Inferior parietal cortex (tissue), 1 donor: ENCODE data around the gene TAF1B.
"Not testable (repeated sequence)": the region's sequence is repeated elsewhere in the genome, so short reads cannot be mapped to it uniquely, and the experiment has no call there.

Experiments used
- DNase-seq: peaks from one replicate; pipeline ENCODE4 v3.0.0-alpha.2; 2016; ENCODE audit errors: extremely low spot score

Gene TAF1B

DNA sequence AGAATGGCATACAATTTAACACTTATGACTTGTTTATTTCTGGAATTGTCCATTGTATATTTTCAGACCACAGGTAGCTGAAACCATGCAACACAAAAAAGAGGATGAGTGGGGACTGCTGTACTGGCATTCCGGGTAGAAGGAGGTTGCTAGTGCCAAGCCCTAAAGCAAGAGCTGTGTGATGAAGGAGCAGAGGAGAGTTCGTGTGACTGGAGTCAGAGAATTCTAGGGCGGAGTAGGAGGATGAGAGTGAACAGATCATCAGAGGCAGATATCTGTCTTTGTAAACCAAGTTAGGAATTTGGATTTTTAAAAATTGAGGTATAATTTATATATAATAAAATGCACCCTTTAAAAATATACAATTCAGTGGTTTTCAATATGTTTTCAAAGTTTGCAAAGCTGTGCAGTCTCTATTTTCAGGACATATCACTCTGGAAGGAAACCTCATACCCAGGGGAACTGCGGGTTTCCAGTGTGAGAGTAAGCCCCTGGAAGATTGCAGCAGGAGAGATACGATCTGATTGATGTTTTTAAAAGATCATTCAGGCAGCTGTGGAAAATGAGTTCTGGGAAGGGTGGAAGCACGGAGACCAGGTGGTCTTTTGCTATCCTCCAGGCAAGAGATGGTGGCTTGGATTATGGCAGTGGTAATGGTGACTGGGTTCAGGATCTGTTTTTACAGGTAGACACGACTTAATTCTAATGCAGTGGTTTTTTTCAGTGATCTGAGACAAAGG, 36.4 kb downstream of the TAF1B start:
- no peak for DNase-seq

DNA sequence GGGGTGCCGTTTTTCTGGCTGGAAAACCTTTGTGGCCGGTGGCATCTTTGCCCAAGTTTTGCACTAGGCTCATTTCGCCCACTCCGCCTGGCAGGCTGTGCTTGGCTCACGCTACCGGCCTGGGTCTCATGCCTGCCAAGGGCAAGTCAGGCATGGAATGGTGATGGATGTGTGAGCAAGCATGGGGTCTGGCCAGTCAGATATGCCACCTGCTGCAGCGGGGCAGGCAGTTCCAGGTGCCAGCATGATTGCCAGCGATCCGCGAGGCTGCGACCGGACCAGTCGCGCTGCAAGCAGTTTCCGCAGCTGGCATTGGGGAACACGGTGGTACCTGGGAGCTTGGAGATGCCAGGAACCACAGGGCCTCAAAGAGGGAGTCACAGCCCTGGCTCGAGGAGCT, 40.6 kb downstream of the TAF1B start:
- DNase-seq: no peak

GRCh38 chr2:9884436-9884835, 41.2 kb downstream of the TAF1B start:
- DNase-seq: no peak

DNA sequence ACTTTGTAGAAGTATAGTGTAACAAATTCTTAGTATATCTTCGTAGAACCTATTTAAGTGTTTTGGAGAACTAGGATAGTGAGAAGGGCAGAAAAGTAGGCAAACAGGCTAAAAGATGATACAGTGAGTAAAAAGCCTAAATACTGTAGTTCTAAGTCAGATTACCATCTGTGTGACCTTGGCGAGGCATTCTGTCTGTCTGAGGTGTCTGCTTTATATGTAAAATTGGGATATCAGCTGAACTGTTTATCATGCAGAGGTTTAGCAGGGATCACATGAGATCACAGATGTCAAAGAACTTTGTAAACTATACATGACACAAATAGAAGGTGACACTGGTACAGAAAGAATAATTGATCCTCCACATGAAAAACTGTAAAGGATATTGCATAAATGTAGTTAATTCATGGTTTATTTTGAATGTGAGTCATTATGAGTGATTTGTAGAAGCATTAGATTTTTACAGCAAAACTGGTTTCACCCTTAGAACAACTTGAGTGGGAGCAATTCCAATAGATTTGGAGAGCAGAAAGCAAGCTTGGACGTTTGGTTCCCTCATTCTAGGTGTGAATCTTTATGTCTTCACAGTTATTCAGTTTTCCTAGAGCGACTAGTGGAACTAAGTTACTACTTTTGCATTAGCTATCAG, 41.9 kb downstream of the TAF1B start:
- no peak for DNase-seq

- DNase-seq: no peak
These were observed 44.2 kb downstream of the TAF1B start for GRCh38 chr2:9887513-9887912.

GRCh38 chr2:9889812-9890261, 46.6 kb downstream of the TAF1B start:
- DNase-seq: no peak

DNA sequence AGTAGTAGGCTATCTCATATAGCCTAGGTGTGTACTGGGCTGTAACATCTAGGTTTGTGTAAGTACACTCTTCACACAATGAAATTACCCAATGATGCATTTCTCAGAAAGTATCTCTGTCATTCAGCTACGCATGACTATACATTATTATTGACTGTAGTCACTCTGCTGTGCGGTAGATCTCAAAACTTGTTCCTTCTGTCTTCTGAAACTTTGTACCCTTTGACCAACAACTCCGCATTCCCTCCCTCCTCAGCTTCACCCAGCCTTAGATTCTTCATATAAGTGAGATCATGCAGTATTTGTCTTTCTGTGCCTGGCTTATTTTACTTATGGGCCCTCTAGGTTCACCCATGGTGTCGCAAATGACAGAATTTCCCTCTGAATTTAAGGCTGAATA, 49.0 kb downstream of the TAF1B start:
- no peak for DNase-seq

GRCh38 chr2:9895669-9896590, 52.7 kb downstream of the TAF1B start:
- no peak for DNase-seq

DNA sequence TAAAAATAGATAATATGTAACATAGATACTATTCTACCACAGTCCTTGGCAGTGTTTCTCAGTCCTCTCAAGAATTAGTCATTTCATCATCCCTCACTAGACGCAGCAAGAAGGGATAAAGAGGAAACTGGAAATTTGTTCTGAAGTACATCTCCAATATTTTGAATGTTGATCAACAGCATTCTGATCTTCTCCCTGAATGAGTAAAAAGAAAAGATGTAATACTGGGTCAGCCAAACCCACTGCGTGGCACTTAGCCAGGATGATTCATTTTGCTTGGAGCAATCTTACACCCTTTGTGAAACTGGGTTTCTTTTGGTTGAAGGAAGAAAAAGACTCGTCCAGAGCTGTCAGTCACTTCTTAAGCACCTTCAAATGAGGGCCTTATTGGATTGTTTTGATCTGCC, 54.1 kb downstream of the TAF1B start:
- DNase-seq: peak; percentile 61

GRCh38 chr2:9897846-9898245, 54.6 kb downstream of the TAF1B start:
- peak; percentile 12 for DNase-seq

- no peak for DNase-seq
These were observed 62.1 kb downstream of the TAF1B start for GRCh38 chr2:9905413-9905812.

GRCh38 chr2:9907402-9907801, 64.1 kb downstream of the TAF1B start:
- DNase-seq: no peak

DNA sequence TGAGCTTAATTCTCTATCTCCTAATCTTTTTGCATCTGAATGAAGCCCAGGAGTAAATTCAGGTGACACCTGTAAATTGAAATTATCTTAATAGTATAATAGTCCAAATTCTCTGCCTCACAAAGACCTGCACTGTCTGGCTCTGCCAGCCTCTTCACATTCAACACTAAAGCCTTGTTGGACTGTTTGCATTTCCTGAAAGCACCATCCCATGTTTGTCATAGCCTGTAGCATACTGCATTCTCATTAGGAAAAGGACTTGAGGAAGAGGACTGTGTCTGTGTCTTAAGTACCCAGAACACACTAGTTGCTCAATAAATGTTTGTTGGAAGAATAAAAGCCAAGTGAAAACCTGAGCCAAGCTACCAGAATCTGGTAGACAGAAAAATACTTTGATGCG, 65.4 kb downstream of the TAF1B start:
- no peak for DNase-seq

- DNase-seq: no peak
These were observed 65.8 kb downstream of the TAF1B start for GRCh38 chr2:9909106-9909505.

GRCh38 chr2:9910699-9911098, 67.4 kb downstream of the TAF1B start:
- DNase-seq: no peak

DNA sequence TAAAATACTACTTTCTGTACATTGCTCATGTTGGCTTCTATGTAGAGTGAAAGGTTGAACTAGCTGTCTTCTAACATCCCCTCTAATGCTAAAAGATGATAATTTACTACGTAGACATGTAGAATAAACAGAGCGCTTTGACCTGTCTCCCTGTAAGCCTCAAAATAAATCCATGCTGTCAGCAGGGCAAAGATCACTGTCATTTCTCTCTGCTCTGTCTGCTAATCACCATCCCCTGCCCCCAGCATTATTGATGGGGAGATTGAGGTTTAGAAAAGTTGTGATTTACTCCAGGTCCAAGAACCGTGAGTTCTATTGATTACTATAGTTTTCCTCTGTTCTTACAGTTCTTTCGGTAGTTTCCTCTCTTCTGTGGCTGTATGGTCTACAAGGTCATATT, 69.2 kb downstream of the TAF1B start:
- no peak for DNase-seq

GRCh38 chr2:9914384-9915065, 71.3 kb downstream of the TAF1B start:
- no peak for DNase-seq

- no peak for DNase-seq
These were observed 75.0 kb downstream of the TAF1B start for GRCh38 chr2:9918275-9918674.

DNA sequence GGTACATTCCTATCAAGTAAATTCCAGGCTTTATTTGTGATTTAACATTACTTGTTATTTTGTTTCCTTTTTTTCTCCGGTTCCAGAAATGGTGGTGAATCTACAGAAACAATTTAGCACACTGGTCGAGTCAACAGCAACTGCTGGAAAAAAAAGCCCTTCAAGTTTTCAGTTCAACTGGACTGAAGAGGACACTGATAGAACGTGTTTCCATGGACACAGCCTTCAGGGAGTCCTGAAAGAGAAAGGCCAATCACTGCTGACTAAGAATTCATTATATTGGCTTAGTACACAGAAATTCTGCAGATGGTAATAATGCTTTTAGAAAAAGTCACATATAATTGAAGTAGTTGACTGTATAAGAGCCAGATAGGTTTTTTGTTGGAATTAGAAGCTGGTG, 76.2 kb downstream of the TAF1B start:
- no peak for DNase-seq

DNA sequence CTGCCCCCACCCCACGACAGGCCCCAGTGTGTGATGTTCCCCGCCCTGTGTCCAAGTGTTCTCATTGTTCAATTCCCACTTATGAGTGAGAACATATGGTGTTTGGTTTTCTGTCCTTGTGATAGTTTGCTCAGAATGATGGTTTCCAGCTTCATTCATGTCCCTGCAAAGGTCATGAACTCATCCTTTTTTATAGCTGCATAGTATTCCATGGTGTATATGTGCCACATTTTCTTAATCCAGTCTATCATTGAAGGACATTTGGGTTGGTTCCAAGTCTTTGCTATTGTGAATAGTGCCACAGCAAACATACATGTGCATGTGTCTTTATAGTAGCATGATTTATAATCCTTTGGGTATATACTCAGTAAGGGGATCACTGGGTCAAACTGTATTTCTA, 83.7 kb downstream of the TAF1B start:
- DNase-seq: not testable (repeated sequence)

- no peak for DNase-seq
These were observed 94.0 kb downstream of the TAF1B start for GRCh38 chr2:9937258-9937657.

GRCh38 chr2:9937968-9938367, 94.7 kb downstream of the TAF1B start:
- DNase-seq: no peak
